NCI-H748 (cell line): ENCODE data around the gene KRT38.
"Not testable (repeated sequence)": the region's sequence is repeated elsewhere in the genome, so short reads cannot be mapped to it uniquely, and the experiment has no call there.

Experiments
- DNase-seq: peaks from one replicate; lab custom pipeline; 2025; ENCODE audit not compliant: unreplicated experiment; lab: John Stamatoyannopoulos, UW

KRT38 gene

GRCh38 chr17:41396996-41397660 lies 43.7 kb downstream of the KRT38 start, which contains the start of gene KRT31:
Gene KRT31, minus strand, starts transcription at chr17:41397608. Its CDS starts 69 bp downstream, at chr17:41397539.
- DNase-seq: no peak

GRCh38 chr17:41396340-41396739 lies 44.4 kb downstream of the KRT38 start:
- no peak for DNase-seq

GRCh38 chr17:41395611-41396010 lies 45.2 kb downstream of the KRT38 start:
- DNase-seq: no peak

GRCh38 chr17:41395044-41395443 lies 45.7 kb downstream of the KRT38 start:
- not testable (repeated sequence) for DNase-seq

GRCh38 chr17:41394254-41394996 lies 46.4 kb downstream of the KRT38 start:
- DNase-seq: no peak

- no peak for DNase-seq
These were observed 47.0 kb downstream of the KRT38 start for GRCh38 chr17:41393826-41394225.

- no peak for DNase-seq
These were observed 47.5 kb downstream of the KRT38 start for GRCh38 chr17:41393294-41393693.

- no peak for DNase-seq
These were observed 48.5 kb downstream of the KRT38 start for GRCh38 chr17:41392278-41392677.

- no peak for DNase-seq
These were observed 49.2 kb downstream of the KRT38 start for GRCh38 chr17:41391535-41391934.

GRCh38 chr17:41390411-41390938 lies 50.3 kb downstream of the KRT38 start:
- no peak for DNase-seq

- no peak for DNase-seq
These were observed 53.1 kb downstream of the KRT38 start for GRCh38 chr17:41387670-41388069.

- no peak for DNase-seq
These were observed 54.6 kb downstream of the KRT38 start for GRCh38 chr17:41386227-41386626.
